Hepatocyte (in vitro differentiated cells): Measurements from ENCODE around the gene ADH4.

Experiments
- EZH2 ChIP-seq: fragments of 200-600 bp; sonication (generic); IDR thresholded peaks from 2 replicates; pipeline ENCODE4 v1.6.1; 2016; ENCODE audit warnings: antibody characterized with exemption, mild to moderate bottlenecking, borderline replicate concordance
- EZH2phosphoT487 ChIP-seq: fragments of 200-600 bp; sonication (generic); IDR thresholded peaks from one replicate; pipeline ENCODE4 v1.6.1; 2018; ENCODE audit warnings: antibody characterized with exemption, mild to moderate bottlenecking, low read depth, moderate library complexity; ENCODE audit not compliant: unreplicated experiment, severe bottlenecking
- TF ChIP-seq, protein P1 (sequence below): fragments of 200-600 bp; sonication (generic); IDR thresholded peaks from 2 replicates; pipeline ENCODE4 v1.5.1; 2016; ENCODE audit warnings: antibody characterized with exemption, mild to moderate bottlenecking; ENCODE audit not compliant: poor library complexity

DNA sequence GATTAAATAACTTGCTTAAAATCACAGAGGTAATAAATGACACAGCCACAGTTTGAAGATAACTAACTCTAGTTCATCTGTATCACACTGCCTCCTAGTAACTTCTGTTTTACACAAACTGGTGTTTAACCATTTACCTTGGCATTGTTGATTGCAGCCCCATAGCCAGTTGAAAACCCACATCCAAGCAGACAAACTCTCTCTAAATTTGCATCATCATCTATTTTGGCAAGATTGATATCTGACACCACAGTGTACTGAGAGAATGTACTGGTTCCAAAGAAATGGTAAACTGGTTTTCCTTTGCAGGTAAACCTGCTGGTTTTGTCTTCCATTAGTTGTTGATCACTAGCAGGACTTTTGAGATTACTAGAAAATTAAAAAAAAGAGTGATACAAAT, 7.8 kb downstream of the ADH4 start:
- TF ChIP-seq, protein P1, sequence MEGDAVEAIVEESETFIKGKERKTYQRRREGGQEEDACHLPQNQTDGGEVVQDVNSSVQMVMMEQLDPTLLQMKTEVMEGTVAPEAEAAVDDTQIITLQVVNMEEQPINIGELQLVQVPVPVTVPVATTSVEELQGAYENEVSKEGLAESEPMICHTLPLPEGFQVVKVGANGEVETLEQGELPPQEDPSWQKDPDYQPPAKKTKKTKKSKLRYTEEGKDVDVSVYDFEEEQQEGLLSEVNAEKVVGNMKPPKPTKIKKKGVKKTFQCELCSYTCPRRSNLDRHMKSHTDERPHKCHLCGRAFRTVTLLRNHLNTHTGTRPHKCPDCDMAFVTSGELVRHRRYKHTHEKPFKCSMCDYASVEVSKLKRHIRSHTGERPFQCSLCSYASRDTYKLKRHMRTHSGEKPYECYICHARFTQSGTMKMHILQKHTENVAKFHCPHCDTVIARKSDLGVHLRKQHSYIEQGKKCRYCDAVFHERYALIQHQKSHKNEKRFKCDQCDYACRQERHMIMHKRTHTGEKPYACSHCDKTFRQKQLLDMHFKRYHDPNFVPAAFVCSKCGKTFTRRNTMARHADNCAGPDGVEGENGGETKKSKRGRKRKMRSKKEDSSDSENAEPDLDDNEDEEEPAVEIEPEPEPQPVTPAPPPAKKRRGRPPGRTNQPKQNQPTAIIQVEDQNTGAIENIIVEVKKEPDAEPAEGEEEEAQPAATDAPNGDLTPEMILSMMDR: no peak
- TF ChIP-seq EZH2phosphoT487 (no peak), EZH2 (no peak)
